ENCODE measurements around the gene JAK1. TPM values are rescaled to one million over a fixed set of nuclear protein-coding genes. Genes with fewer than 3 reads are reported as not detected.

Gene JAK1
- total RNA-seq, 1 experiment from 2014 or later: 27.8 TPM

DNA sequence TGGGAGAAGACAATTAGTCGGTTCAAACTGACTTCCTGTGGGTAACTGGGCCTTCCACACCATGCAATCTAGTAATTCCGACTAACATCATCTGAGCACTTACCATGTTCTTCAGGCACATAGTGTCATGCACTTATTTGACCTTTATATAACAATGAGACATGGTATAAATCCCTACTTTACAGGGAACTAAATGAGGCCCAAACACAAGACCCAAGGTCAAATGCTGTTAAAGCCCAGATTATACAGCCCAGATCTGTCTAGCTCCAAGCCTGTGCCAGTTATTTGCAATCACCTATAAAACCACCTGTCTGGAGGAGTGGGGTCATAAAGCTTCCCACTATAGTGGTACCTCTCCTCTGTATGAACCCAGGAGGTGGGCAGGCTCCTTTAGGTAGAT is 40.8 kb downstream of the JAK1 start:
- ChIA-PET POLR2A (no interaction called here), CTCF (no interaction called here)
- peaks cover 11% of the 10 kb centered on the region for H3K9me3 Mint-ChIP-seq
- no peaks in the 10 kb centered on the region for H3K27me3 Mint-ChIP-seq (ENCODE audit: low read depth)
- TF ChIP-seq HMGA2 (CRISPR knock-in tag; IDR thresholded peaks at IDR 0.05): no peak
- TF ChIP-seq NR1H2 (CRISPR knock-in tag; IDR thresholded peaks at IDR 0.05): no peak
- TF ChIP-seq MXD4 (CRISPR knock-in tag; IDR thresholded peaks at IDR 0.05; ENCODE audit: borderline replicate concordance): no peak
- TF ChIP-seq, protein P1, sequence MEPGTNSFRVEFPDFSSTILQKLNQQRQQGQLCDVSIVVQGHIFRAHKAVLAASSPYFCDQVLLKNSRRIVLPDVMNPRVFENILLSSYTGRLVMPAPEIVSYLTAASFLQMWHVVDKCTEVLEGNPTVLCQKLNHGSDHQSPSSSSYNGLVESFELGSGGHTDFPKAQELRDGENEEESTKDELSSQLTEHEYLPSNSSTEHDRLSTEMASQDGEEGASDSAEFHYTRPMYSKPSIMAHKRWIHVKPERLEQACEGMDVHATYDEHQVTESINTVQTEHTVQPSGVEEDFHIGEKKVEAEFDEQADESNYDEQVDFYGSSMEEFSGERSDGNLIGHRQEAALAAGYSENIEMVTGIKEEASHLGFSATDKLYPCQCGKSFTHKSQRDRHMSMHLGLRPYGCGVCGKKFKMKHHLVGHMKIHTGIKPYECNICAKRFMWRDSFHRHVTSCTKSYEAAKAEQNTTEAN (CRISPR knock-in tag; IDR thresholded peaks at IDR 0.05): no peak
- no peak for TF ChIP-seq PRRX2 (CRISPR knock-in tag; IDR thresholded peaks at IDR 0.05)
- TF ChIP-seq SP1 (CRISPR knock-in tag; conservative IDR thresholded peaks at IDR 0.05): no peak
- TF ChIP-seq ZNF423 (CRISPR knock-in tag; IDR thresholded peaks at IDR 0.05): no peak
- no peak for TF ChIP-seq IRF2 (CRISPR knock-in tag; IDR thresholded peaks at IDR 0.05; ENCODE audit: borderline replicate concordance, low read depth)
- TF ChIP-seq RORB (CRISPR knock-in tag; IDR thresholded peaks at IDR 0.05): no peak
- TF ChIP-seq GABPB1 (CRISPR knock-in tag; IDR thresholded peaks at IDR 0.05): no peak
- TF ChIP-seq, protein P2, sequence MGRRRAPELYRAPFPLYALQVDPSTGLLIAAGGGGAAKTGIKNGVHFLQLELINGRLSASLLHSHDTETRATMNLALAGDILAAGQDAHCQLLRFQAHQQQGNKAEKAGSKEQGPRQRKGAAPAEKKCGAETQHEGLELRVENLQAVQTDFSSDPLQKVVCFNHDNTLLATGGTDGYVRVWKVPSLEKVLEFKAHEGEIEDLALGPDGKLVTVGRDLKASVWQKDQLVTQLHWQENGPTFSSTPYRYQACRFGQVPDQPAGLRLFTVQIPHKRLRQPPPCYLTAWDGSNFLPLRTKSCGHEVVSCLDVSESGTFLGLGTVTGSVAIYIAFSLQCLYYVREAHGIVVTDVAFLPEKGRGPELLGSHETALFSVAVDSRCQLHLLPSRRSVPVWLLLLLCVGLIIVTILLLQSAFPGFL (CRISPR knock-in tag; IDR thresholded peaks at IDR 0.05; ENCODE audit: borderline replicate concordance): no peak
- no peak for ATAC-seq
- no peak overlapping the region for H3K27ac Mint-ChIP-seq
- H3K4me3 Mint-ChIP-seq: no peak overlapping the region
- DNase-seq (ENCODE audit: low spot score): no peak
- H3K4me1 Mint-ChIP-seq: peaks cover 44% of the 10 kb centered on the region
- H3K36me3 Mint-ChIP-seq: peaks cover 4% of the 10 kb centered on the region; the same call in 1 of the 2 replicates

- CTCF ChIA-PET: interaction anchor here (1.0 kb wide), 1 partner anchor 50 kb away, joined by 3 read pairs; no protein-coding TSS in a partner anchor
- H3K4me3 Mint-ChIP-seq: no peak overlapping the region
- H3K36me3 Mint-ChIP-seq: no peaks in the 10 kb centered on the region
- POLR2A ChIA-PET: no interaction called here
- DNase-seq (ENCODE audit: low spot score): no peak
- TF ChIP-seq MYBL2 (CRISPR knock-in tag; IDR thresholded peaks at IDR 0.05): no peak
- TF ChIP-seq CREB1 (CRISPR knock-in tag; IDR thresholded peaks at IDR 0.05): no peak
- TF ChIP-seq, protein P3, sequence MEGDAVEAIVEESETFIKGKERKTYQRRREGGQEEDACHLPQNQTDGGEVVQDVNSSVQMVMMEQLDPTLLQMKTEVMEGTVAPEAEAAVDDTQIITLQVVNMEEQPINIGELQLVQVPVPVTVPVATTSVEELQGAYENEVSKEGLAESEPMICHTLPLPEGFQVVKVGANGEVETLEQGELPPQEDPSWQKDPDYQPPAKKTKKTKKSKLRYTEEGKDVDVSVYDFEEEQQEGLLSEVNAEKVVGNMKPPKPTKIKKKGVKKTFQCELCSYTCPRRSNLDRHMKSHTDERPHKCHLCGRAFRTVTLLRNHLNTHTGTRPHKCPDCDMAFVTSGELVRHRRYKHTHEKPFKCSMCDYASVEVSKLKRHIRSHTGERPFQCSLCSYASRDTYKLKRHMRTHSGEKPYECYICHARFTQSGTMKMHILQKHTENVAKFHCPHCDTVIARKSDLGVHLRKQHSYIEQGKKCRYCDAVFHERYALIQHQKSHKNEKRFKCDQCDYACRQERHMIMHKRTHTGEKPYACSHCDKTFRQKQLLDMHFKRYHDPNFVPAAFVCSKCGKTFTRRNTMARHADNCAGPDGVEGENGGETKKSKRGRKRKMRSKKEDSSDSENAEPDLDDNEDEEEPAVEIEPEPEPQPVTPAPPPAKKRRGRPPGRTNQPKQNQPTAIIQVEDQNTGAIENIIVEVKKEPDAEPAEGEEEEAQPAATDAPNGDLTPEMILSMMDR (IDR thresholded peaks at IDR 0.05): no peak
- TF ChIP-seq ZNF232 (CRISPR knock-in tag; IDR thresholded peaks at IDR 0.05): no peak
- no peak for TF ChIP-seq ATF2 (CRISPR knock-in tag; IDR thresholded peaks at IDR 0.05; ENCODE audit: borderline replicate concordance, low read depth)
- TF ChIP-seq, protein P4, sequence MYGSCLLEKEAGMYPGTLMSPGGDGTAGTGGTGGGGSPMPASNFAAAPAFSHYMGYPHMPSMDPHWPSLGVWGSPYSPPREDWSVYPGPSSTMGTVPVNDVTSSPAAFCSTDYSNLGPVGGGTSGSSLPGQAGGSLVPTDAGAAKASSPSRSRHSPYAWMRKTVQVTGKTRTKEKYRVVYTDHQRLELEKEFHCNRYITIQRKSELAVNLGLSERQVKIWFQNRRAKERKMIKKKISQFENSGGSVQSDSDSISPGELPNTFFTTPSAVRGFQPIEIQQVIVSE (CRISPR knock-in tag; IDR thresholded peaks at IDR 0.05; ENCODE audit: borderline replicate concordance): no peak
- TF ChIP-seq ZNF425 (CRISPR knock-in tag; conservative IDR thresholded peaks at IDR 0.05): no peak
- TF ChIP-seq ZNF219 (CRISPR knock-in tag; IDR thresholded peaks at IDR 0.05; ENCODE audit: borderline replicate concordance): no peak
- no peak for TF ChIP-seq ZNF263 (CRISPR knock-in tag; IDR thresholded peaks at IDR 0.05; ENCODE audit: low read depth)
- TF ChIP-seq, protein P5, sequence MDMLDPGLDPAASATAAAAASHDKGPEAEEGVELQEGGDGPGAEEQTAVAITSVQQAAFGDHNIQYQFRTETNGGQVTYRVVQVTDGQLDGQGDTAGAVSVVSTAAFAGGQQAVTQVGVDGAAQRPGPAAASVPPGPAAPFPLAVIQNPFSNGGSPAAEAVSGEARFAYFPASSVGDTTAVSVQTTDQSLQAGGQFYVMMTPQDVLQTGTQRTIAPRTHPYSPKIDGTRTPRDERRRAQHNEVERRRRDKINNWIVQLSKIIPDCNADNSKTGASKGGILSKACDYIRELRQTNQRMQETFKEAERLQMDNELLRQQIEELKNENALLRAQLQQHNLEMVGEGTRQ (CRISPR knock-in tag; IDR thresholded peaks at IDR 0.05): no peak
- no peak for TF ChIP-seq NFE2L1 (CRISPR knock-in tag; IDR thresholded peaks at IDR 0.05)
- TF ChIP-seq, protein P6, sequence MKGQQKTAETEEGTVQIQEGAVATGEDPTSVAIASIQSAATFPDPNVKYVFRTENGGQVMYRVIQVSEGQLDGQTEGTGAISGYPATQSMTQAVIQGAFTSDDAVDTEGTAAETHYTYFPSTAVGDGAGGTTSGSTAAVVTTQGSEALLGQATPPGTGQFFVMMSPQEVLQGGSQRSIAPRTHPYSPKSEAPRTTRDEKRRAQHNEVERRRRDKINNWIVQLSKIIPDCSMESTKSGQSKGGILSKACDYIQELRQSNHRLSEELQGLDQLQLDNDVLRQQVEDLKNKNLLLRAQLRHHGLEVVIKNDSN (CRISPR knock-in tag; IDR thresholded peaks at IDR 0.05): no peak
- TF ChIP-seq ELF4 (CRISPR knock-in tag; IDR thresholded peaks at IDR 0.05; ENCODE audit: low read depth): no peak
- peaks cover 35% of the 10 kb centered on the region for H3K4me1 Mint-ChIP-seq
- no peaks in the 10 kb centered on the region for H3K27me3 Mint-ChIP-seq (ENCODE audit: low read depth)
- no peak overlapping the region for H3K27ac Mint-ChIP-seq
- ATAC-seq: no peak
- no peaks in the 10 kb centered on the region for H3K9me3 Mint-ChIP-seq
Observed at GRCh38 chr1:64923294-64923718, 43.0 kb downstream of the JAK1 start.

Measured in WTC11 (cell line).